ENCODE data around the gene PPP1R1A. TPM values are rescaled to one million over a fixed set of nuclear protein-coding genes. Genes with fewer than 3 reads are reported as not detected.

The PPP1R1A gene
- total and polyA plus RNA-seq, 10 donors = 0.09 to 2.1 (median 0.41) TPM; not detected in 6

DNA sequence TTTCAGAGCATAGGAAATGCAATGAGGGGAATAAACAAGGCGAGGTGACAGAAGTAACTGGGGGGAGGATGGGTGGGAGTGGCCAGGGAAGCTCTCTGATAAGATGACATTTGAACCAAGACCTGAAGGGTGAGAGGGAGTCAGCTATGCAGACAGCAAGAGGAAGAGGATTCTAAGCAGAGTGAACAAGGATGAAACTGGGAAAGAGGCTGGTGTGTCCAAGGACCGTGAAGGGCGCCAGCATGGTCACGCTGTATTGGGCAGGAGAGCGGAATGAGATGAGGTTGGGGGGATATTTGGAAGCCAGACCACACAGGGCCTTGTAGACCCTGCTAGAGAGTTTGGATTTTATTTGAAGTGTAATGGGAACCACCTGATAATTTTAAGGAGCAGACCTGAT, 10.5 kb upstream of the PPP1R1A start:
- H3K9me3 ChIP-seq = no peaks in the 10 kb centered on the region
- H3K4me3 ChIP-seq = no peak overlapping the region
- peaks cover 0 to 4% (median 0%) of the 10 kb centered on the region in 6 donors for H3K4me1 ChIP-seq
- no peak overlapping the region for H3K27ac ChIP-seq
- TF ChIP-seq, protein P1, sequence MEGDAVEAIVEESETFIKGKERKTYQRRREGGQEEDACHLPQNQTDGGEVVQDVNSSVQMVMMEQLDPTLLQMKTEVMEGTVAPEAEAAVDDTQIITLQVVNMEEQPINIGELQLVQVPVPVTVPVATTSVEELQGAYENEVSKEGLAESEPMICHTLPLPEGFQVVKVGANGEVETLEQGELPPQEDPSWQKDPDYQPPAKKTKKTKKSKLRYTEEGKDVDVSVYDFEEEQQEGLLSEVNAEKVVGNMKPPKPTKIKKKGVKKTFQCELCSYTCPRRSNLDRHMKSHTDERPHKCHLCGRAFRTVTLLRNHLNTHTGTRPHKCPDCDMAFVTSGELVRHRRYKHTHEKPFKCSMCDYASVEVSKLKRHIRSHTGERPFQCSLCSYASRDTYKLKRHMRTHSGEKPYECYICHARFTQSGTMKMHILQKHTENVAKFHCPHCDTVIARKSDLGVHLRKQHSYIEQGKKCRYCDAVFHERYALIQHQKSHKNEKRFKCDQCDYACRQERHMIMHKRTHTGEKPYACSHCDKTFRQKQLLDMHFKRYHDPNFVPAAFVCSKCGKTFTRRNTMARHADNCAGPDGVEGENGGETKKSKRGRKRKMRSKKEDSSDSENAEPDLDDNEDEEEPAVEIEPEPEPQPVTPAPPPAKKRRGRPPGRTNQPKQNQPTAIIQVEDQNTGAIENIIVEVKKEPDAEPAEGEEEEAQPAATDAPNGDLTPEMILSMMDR (IDR thresholded peaks at IDR 0.05 in 8 of 11, conservative IDR thresholded peaks at IDR 0.05 in 3 of 11) = no peak
- TF ChIP-seq POLR2AphosphoS5 (IDR thresholded peaks at IDR 0.05) = no peak
- TF ChIP-seq POLR2A (IDR thresholded peaks at IDR 0.05) = no peak
- peaks cover 0 to 17% (median 0%) of the 10 kb centered on the region in 7 donors for H3K27me3 ChIP-seq (replicated peaks in 1 of 7)
- 83 to 88% (median 86%) methylated on average over 5 of the region's 5 CpGs for WGBS, 5 donors
- peak; percentile 29 for DNase-seq
- intact Hi-C loops (cut with DNase I; ENCODE audit: low total_unique reads) = no loop called here
- no peaks in the 10 kb centered on the region for H3K36me3 ChIP-seq

GRCh38 chr12:54596526-54596946, 8.1 kb upstream of the PPP1R1A start:
- H3K9me3 ChIP-seq = no peaks in the 10 kb centered on the region
- no peaks in the 10 kb centered on the region for H3K4me1 ChIP-seq
- DNase-seq = peak; percentile 69
- no peaks in the 10 kb centered on the region for H3K36me3 ChIP-seq
- no peak overlapping the region for H3K27ac ChIP-seq
- WGBS, 5 donors = 31 to 39% (median 31%) methylated on average over 3 of the region's 3 CpGs
- TF ChIP-seq, protein P1 (IDR thresholded peaks at IDR 0.05 in 8 of 11, conservative IDR thresholded peaks at IDR 0.05 in 3 of 11) = peak in 9 of 11 experiments; percentile 43 to 79 (median 72)
- TF ChIP-seq POLR2AphosphoS5 (IDR thresholded peaks at IDR 0.05) = no peak
- no peak for TF ChIP-seq POLR2A (IDR thresholded peaks at IDR 0.05)
- intact Hi-C loops (cut with DNase I; ENCODE audit: low total_unique reads) = no loop called here
- no peak overlapping the region for H3K4me3 ChIP-seq
- peaks cover 0 to 28% (median 0%) of the 10 kb centered on the region in 7 donors for H3K27me3 ChIP-seq (replicated peaks in 1 of 7)

- H3K9me3 ChIP-seq = no peaks in the 10 kb centered on the region
- intact Hi-C loops (cut with DNase I; ENCODE audit: low total_unique reads) = no loop called here
- H3K27ac ChIP-seq = no peak overlapping the region
- H3K4me3 ChIP-seq = no peak overlapping the region
- TF ChIP-seq, protein P1 (IDR thresholded peaks at IDR 0.05 in 8 of 11, conservative IDR thresholded peaks at IDR 0.05 in 3 of 11) = no peak
- DNase-seq = peak; percentile 47
- no peaks in the 10 kb centered on the region for H3K36me3 ChIP-seq
- no peaks in the 10 kb centered on the region for H3K4me1 ChIP-seq
- WGBS, 5 donors = 72 to 83% (median 82%) methylated on average over 3 of the region's 3 CpGs
- H3K27me3 ChIP-seq (replicated peaks in 1 of 7) = peaks cover 0 to 38% (median 0%) of the 10 kb centered on the region in 7 donors
Measured at GRCh38 chr12:54595471-54595870, 7.0 kb upstream of the PPP1R1A start.

GRCh38 chr12:54593725-54594124, 5.3 kb upstream of the PPP1R1A start:
- peaks cover 0 to 55% (median 7%) of the 10 kb centered on the region in 7 donors for H3K27me3 ChIP-seq (replicated peaks in 1 of 7)
- TF ChIP-seq POLR2AphosphoS5 (IDR thresholded peaks at IDR 0.05) (no peak), POLR2A (IDR thresholded peaks at IDR 0.05) (no peak)
- TF ChIP-seq, protein P1 (IDR thresholded peaks at IDR 0.05 in 8 of 11, conservative IDR thresholded peaks at IDR 0.05 in 3 of 11) = no peak
- peaks cover 0 to 6% (median 3%) of the 10 kb centered on the region in 6 donors for H3K4me1 ChIP-seq
- H3K36me3 ChIP-seq = no peaks in the 10 kb centered on the region
- 68 to 84% (median 70%) methylated on average over 5 of the region's 5 CpGs for WGBS, 5 donors
- no peak for DNase-seq
- H3K27ac ChIP-seq = no peak overlapping the region
- no peaks in the 10 kb centered on the region for H3K9me3 ChIP-seq
- H3K4me3 ChIP-seq = no peak overlapping the region
- intact Hi-C loops (cut with DNase I; ENCODE audit: low total_unique reads) = no loop called here
